Measurements from ENCODE around the gene ZNF337.
"Not testable (repeated sequence)": the region's sequence is repeated elsewhere in the genome, so short reads cannot be mapped to it uniquely, and the experiment has no call there.

- TF ChIP-seq CTCF (IDR thresholded peaks at IDR 0.05; ENCODE audit: low read depth, low read length, poor library complexity, severe bottlenecking); EZH2phosphoT487 (IDR thresholded peaks at IDR 0.05; ENCODE audit: borderline replicate concordance, low read length): not testable (repeated sequence)
Observed at GRCh38 chr20:25683826-25684225, 12.8 kb downstream of the ZNF337 start.

Data from DOHH2 (cell line).